Anterior cingulate cortex (tissue), 58 donors: ENCODE measurements around the gene MCOLN2.
"Not testable (repeated sequence)": the region's sequence is repeated elsewhere in the genome, so short reads cannot be mapped to it uniquely, and the experiment has no call there.

Experiments used
- DNase-seq, 58 donors: peaks; one replicate each; lab custom pipeline; 2025; lab: John Stamatoyannopoulos, UW

Gene MCOLN2

GRCh38 chr1:84907095-84907827 lies 89.7 kb downstream of the MCOLN2 start:
- DNase-seq = no peak

DNA sequence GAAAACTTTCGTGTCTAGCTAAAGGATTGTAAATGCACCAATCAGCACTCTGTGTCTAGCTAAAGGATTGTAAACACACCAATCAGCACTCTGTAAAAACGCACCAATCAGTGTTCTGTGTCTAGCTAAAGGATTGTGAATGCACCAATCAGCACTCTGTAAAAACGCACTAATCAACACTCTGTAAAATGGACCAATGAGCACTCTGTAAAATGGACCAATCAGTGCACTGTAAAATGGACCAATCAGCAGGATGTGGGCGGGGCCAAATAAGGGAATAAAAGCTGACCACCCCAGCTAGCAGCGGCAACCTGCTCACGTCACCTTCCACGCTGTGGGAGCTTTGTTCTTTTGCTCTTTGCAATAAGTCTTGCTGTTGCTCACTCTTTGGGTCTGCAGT lies 94.2 kb downstream of the MCOLN2 start:
- DNase-seq = not testable (repeated sequence)

- DNase-seq = no peak
Observed at GRCh38 chr1:84899969-84900368, 96.9 kb downstream of the MCOLN2 start.

DNA sequence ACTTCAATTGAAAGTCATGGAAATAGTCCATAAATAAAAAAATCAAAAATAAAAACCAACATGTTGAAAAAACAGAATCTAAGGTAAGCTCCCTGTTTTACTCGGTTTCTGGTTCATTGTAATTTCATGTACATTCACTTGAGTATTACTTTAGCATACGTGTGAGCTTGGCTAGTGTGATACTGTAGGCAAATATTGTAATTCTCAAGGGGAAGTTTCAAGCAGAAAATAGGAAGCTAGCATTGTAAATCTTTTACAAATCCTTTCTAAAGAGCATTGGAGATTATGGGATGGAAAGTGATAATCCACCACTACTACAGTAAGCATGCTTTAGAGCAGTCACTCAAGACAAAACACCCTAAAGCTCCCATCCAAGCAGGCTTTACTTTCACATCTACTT lies 100.6 kb downstream of the MCOLN2 start:
- no peak for DNase-seq

DNA sequence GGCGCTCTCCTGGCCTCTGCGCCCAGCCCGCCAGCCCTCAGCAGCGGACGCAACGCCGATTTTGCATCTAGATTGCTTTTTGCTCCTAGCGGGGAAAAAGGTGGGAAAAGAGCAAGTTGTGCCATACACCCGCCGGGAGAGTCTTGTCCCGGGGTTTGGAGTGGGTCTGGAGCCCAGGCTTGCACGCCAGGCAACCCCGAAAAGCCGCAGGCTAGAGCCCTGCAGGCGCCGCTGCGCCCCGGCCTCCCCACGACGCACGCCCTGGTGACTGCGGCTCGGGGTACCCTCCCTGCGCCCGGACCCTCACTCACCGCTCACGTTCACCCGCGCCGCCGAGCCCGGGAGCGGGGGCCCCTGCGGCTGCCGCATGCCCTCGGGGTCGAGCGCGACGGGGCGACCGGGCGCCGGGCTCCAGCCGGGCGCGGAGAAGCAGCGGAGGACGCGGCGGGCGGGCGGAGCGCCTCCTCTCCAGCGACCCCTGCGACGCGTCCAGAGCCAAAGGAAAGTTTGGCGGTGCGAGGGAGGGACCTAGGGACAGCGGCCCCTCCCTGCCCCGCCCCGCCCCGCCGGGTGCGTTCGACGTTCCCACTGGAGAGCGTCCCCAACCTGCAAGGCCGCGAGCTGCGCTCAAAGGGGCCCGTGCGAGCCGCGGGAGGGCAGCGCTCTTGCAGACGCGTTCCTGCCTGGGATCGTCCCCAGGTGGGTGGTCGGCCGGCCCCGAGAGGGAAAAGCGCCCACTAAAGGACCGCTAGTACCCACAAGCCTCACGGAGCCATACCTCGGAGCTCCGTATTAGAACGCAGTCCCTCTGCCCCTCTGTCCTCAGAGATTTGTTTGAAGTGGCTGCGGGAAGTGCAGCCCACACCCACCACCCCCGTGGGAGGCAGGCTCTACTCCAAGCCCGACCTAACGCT lies 104.0 kb downstream of the MCOLN2 start, which contains the start of gene LPAR3:
Gene LPAR3 (minus strand): TSS at position 502 of the 914 bp plus-strand sequence. CDS start 27,086 bp downstream, outside the sequence.
- no peak for DNase-seq

DNA sequence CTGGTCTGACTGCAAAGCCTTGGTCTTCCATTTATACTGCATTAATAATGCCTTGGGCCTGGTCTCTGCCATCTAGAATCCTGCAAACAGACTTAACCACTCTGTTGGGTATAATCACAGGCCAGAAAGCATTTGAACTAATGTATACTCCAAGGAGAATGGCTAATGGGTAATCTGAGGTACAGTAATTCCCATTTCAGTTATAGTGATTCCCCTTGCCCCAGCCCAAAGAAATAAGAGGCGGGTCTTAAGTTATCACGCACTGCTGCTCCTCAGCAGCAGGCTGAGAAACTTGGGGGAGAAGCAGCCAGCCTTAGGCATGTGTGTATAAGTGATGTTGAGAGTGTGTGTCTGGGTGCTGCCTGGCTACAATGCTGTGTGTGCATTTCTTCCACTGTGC lies 106.3 kb downstream of the MCOLN2 start:
- no peak for DNase-seq

DNA sequence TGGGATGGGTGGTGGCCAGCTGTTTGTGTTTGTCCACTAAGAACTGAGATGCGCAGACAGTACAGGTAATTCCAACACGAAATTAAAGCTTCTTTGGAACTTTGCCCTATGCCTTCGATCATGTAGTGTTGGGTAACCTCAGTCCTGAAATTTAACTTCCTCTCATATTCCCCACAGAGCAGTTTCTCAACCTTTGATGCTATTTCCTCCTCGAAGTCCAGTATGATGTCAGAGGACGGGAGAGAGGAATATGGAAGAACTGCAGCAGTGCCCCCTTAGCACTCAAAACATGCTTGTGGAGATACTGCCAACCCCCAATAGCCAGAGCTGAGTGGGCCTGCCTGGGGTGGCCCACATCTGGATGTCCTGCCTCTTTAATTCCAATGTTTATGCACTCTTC lies 107.5 kb downstream of the MCOLN2 start:
- no peak for DNase-seq

- no peak for DNase-seq
Observed at GRCh38 chr1:84888753-84889152, 108.2 kb downstream of the MCOLN2 start.

DNA sequence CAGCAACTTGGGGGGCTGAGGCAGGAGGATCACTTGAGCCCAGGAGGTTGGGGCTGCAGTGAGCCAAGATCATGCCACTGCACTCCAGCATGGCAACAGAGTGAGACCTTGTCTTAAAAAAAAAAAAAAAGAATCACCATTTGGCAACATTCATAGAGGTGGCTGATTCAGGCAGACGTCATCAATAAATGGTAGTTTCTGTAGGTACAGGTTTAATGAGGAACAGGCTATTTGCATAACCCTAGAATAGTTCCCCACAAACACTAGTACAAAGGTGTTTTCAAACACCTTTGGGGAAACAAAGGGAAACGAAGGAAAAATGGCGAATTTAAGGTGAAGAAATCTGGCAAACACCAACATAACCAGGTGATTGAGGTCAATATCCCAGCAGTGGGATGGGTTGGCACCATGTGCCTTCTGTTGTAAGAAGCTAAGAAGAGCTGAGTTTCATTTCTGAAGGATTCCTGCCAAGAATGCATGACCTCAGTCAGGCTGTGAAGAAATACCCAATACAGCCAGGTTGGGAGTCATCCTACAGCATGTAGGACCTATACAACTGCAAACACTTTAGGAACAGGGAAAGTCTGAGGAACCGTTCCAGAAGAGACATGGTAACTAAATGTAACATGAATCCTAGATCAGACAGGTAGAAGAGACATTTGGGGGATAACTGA lies 109.5 kb downstream of the MCOLN2 start:
- no peak for DNase-seq

GRCh38 chr1:84885469-84885868 lies 111.4 kb downstream of the MCOLN2 start:
- no peak for DNase-seq

DNA sequence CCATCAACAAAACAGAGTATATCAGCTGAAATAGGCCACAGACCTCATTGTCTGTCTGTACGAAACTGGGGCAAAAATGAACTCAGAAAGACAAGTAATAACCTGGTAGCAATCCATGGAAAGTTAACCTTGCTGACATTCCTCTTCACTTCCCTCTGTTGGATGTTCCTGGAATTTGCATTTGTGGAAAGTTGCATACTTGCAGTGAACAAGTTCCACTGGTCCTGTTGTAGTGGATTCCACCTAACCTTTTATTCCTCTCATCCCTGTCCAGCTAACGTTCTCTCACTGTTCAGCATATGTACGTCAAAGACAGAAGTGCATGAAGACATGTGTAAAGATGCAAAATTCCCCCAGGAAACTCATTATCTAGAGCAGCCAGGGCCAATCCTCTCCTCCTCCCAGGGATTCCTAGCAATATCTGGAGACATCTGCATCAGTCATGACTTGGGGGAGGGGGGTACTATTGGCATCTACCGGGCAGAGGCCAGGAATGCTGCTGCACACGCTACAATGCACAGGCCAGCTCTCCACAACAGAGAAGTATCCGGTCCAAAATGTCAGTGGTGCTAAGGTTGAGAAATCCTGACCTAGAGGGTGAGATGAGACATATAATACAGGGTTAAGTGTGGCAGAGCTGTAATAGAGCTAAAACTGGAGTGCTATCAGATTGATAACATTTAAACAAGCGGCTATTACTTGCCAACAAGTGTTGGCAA lies 112.1 kb downstream of the MCOLN2 start:
- DNase-seq = no peak

DNA sequence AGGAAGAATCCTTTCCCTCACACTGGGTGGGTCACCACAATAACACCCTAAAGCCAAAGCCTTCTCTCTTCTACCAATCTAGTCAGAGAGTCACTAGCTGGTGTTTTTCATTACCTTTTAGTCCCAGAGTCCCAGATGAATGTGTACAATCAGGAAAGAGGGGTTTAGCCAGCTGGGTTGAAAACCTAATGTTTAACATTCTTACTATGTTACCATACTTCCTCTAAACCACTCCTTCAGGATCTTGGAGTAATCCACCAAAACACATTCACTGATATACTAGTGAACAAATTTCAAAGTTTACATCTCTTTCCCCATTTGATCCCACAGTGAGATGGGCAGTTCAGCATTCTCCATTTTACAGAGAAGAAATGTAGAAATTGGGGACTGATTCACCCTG lies 113.6 kb downstream of the MCOLN2 start:
- no peak for DNase-seq

DNA sequence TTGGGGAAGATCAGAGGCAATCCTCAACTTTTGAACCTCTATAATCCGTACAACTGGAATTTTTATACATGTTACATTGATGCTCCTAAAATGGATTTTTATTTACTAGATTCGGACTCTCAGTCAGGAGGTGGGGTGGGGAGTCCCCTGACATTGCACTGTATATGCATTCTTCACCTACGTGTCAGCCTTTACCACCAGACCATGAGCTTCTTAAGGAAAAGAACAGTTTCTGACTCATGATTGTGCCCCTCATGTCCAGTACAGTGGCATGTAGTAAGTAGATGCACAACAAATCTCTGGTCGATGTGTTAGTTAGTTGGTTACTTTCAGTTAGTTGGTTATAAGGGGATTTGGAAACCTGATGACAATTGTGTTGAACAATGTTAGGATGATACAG lies 119.3 kb downstream of the MCOLN2 start:
- DNase-seq = no peak

DNA sequence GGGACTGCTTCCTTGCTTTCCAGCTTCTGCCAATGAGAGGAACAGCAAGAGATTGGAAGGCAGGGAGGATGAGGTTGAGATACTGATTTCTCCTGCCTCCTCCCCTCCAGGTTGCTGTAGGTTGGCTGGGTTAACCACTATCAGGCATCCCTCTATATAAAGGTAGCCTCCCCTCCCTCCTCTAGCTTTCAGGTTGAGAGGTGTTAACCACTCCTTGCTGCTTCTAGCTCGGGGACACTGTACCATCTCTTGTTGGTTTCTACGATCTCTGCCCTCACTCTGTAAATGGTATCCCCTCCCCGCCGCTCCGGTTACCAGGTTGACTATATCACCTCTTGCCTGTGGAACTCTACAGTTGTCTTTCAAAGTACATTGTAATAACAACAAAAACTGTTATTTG lies 120.6 kb downstream of the MCOLN2 start:
- no peak for DNase-seq
